ENCODE results near the gene MTERF4.

MTERF4 gene

GRCh38 chr2:241087420-241088268 is 14.4 kb downstream of the MTERF4 start:
- no peak overlapping the region for H3K27ac ChIP-seq (ENCODE audit: low read length)
- no peaks in the 10 kb centered on the region for H4K20me1 ChIP-seq (ENCODE audit: insufficient read depth, low read length)
- peaks cover 3% of the 10 kb centered on the region; the same call in 1 of the 2 replicates for H3K79me2 ChIP-seq (ENCODE audit: low read length)
- no peak overlapping the region for H3K4me3 ChIP-seq (ENCODE audit: low read length)
- H2AFZ ChIP-seq (ENCODE audit: low read depth, low read length), result no peak overlapping the region
- no peaks in the 10 kb centered on the region for H3K4me1 ChIP-seq (ENCODE audit: low read length)
- H3K27me3 ChIP-seq (ENCODE audit: low read depth, low read length), result no peaks in the 10 kb centered on the region
- TF ChIP-seq EZH2phosphoT487 (IDR thresholded peaks at IDR 0.05; ENCODE audit: low read depth) (no peak), CTCF (IDR thresholded peaks at IDR 0.05; ENCODE audit: low read depth, low read length) (no peak)
- H3K9ac ChIP-seq (ENCODE audit: low read length), result no peak overlapping the region
- H3K4me2 ChIP-seq (ENCODE audit: low read length), result no peak overlapping the region
- H3K36me3 ChIP-seq (replicated peaks; ENCODE audit: low read depth, low read length), result peaks cover 56% of the 10 kb centered on the region
- no peaks in the 10 kb centered on the region for H3K9me3 ChIP-seq (ENCODE audit: insufficient read depth, low read length)

- Histone ChIP-seq H3K27ac (ENCODE audit: low read length) (no peak overlapping the region), H3K4me1 (ENCODE audit: low read length) (no peaks in the 10 kb centered on the region), H3K36me3 (replicated peaks; ENCODE audit: low read depth, low read length) (peaks cover 43% of the 10 kb centered on the region), H3K4me3 (ENCODE audit: low read length) (no peak overlapping the region), H3K27me3 (ENCODE audit: low read depth, low read length) (no peaks in the 10 kb centered on the region), H3K79me2 (ENCODE audit: low read length) (no peaks in the 10 kb centered on the region), H2AFZ (ENCODE audit: low read depth, low read length) (no peak overlapping the region), H4K20me1 (ENCODE audit: insufficient read depth, low read length) (no peaks in the 10 kb centered on the region), H3K9me3 (ENCODE audit: insufficient read depth, low read length) (no peaks in the 10 kb centered on the region), H3K4me2 (ENCODE audit: low read length) (no peak overlapping the region), H3K9ac (ENCODE audit: low read length) (no peak overlapping the region)
- no peak for TF ChIP-seq CTCF (IDR thresholded peaks at IDR 0.05; ENCODE audit: low read depth, low read length)
- TF ChIP-seq EZH2phosphoT487 (IDR thresholded peaks at IDR 0.05; ENCODE audit: low read depth), result no peak
These were observed 17.1 kb downstream of the MTERF4 start for GRCh38 chr2:241084856-241085444.

- Histone ChIP-seq H4K20me1 (ENCODE audit: insufficient read depth, low read length) (no peaks in the 10 kb centered on the region), H3K79me2 (ENCODE audit: low read length) (no peaks in the 10 kb centered on the region), H3K4me2 (ENCODE audit: low read length) (no peak overlapping the region), H3K27me3 (ENCODE audit: low read depth, low read length) (no peaks in the 10 kb centered on the region), H3K9ac (ENCODE audit: low read length) (no peak overlapping the region), H3K4me3 (ENCODE audit: low read length) (no peak overlapping the region), H2AFZ (ENCODE audit: low read depth, low read length) (no peak overlapping the region), H3K36me3 (replicated peaks; ENCODE audit: low read depth, low read length) (peaks cover 29% of the 10 kb centered on the region), H3K9me3 (ENCODE audit: insufficient read depth, low read length) (no peaks in the 10 kb centered on the region), H3K27ac (ENCODE audit: low read length) (no peak overlapping the region), H3K4me1 (ENCODE audit: low read length) (peaks cover 2% of the 10 kb centered on the region)
- no peak for TF ChIP-seq CTCF (IDR thresholded peaks at IDR 0.05; ENCODE audit: low read depth, low read length)
- TF ChIP-seq EZH2phosphoT487 (IDR thresholded peaks at IDR 0.05; ENCODE audit: low read depth), result no peak
These were observed 19.0 kb downstream of the MTERF4 start for GRCh38 chr2:241083091-241083415.

- H2AFZ ChIP-seq (ENCODE audit: low read depth, low read length), result no peak overlapping the region
- no peak overlapping the region for H3K4me2 ChIP-seq (ENCODE audit: low read length)
- H3K4me3 ChIP-seq (ENCODE audit: low read length), result no peak overlapping the region
- TF ChIP-seq CTCF (IDR thresholded peaks at IDR 0.05; ENCODE audit: low read depth, low read length) (no peak), EZH2phosphoT487 (IDR thresholded peaks at IDR 0.05; ENCODE audit: low read depth) (no peak)
- no peaks in the 10 kb centered on the region for H3K27me3 ChIP-seq (ENCODE audit: low read depth, low read length)
- H3K27ac ChIP-seq (ENCODE audit: low read length), result no peak overlapping the region
- H3K9me3 ChIP-seq (ENCODE audit: insufficient read depth, low read length), result no peaks in the 10 kb centered on the region
- peaks cover 2% of the 10 kb centered on the region for H3K4me1 ChIP-seq (ENCODE audit: low read length)
- H3K36me3 ChIP-seq (replicated peaks; ENCODE audit: low read depth, low read length), result peaks cover 24% of the 10 kb centered on the region
- H4K20me1 ChIP-seq (ENCODE audit: insufficient read depth, low read length), result no peaks in the 10 kb centered on the region
- no peaks in the 10 kb centered on the region for H3K79me2 ChIP-seq (ENCODE audit: low read length)
- no peak overlapping the region for H3K9ac ChIP-seq (ENCODE audit: low read length)
These were observed 19.6 kb downstream of the MTERF4 start for GRCh38 chr2:241082341-241083090.

Data from OCI-LY3 (cell line).